C4-2B (cell line): ENCODE measurements around the gene DNER.

Source experiments
- H3K27ac ChIP-seq: fragments of 450-650 bp; 2 replicates; pipeline ENCODE4 v1.5.1; 2017
- ZFX ChIP-seq: fragments of 450-650 bp; IDR thresholded peaks from 2 replicates; pipeline ENCODE4 v1.6.1; 2017
- TF ChIP-seq, protein P1 (sequence below): fragments of 450-650 bp; conservative IDR thresholded peaks from 2 replicates; pipeline ENCODE4 v1.5.1; 2017; ENCODE audit warnings: mild to moderate bottlenecking

The DNER gene

GRCh38 chr2:229433351-229433750 is 281.0 kb downstream of the DNER start:
- no peak overlapping the region for H3K27ac ChIP-seq
- no peak for TF ChIP-seq ZFX
- TF ChIP-seq, protein P1, sequence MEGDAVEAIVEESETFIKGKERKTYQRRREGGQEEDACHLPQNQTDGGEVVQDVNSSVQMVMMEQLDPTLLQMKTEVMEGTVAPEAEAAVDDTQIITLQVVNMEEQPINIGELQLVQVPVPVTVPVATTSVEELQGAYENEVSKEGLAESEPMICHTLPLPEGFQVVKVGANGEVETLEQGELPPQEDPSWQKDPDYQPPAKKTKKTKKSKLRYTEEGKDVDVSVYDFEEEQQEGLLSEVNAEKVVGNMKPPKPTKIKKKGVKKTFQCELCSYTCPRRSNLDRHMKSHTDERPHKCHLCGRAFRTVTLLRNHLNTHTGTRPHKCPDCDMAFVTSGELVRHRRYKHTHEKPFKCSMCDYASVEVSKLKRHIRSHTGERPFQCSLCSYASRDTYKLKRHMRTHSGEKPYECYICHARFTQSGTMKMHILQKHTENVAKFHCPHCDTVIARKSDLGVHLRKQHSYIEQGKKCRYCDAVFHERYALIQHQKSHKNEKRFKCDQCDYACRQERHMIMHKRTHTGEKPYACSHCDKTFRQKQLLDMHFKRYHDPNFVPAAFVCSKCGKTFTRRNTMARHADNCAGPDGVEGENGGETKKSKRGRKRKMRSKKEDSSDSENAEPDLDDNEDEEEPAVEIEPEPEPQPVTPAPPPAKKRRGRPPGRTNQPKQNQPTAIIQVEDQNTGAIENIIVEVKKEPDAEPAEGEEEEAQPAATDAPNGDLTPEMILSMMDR = no peak

DNA sequence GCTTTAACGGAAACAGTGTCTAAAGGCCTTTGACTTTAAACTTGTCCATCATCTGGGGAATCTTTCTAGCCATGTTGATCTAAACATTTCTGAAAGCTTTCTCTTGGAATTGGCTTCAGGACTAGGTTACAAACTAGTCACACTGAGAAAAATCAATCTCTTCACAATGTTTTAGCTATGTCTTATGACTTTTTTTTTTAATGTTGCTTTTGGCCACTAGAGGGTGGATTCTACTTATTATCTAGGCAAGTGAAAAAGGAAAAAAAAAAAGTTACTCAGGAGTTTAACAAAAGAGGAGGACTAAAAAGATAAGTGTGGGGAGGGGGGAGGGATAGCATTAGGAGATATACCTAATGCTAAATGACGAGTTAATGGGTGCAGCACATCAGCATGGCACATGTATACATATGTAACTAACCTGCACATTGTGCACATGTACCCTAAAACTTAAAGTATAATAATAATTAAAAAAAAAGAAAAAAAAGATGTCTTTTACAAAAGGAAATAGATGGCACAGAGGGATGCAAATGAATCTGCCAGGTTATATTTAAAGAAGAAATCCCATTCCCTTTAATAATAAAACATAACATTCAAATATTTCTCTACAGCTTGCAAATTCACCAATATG is 282.9 kb downstream of the DNER start:
- no peak overlapping the region for H3K27ac ChIP-seq
- TF ChIP-seq, protein P1 = peak; percentile 67
- TF ChIP-seq ZFX = no peak

GRCh38 chr2:229429589-229429988 is 284.8 kb downstream of the DNER start:
- TF ChIP-seq, protein P1 = no peak
- no peak for TF ChIP-seq ZFX
- H3K27ac ChIP-seq = no peak overlapping the region

- H3K27ac ChIP-seq = no peak overlapping the region
- no peak for TF ChIP-seq ZFX
- TF ChIP-seq, protein P1 = no peak
These were observed 287.9 kb downstream of the DNER start for GRCh38 chr2:229426464-229426863.

GRCh38 chr2:229425598-229425997 is 288.8 kb downstream of the DNER start:
- TF ChIP-seq ZFX = no peak
- TF ChIP-seq, protein P1 = no peak
- H3K27ac ChIP-seq = no peak overlapping the region

GRCh38 chr2:229422063-229422462 is 292.3 kb downstream of the DNER start:
- H3K27ac ChIP-seq = no peak overlapping the region
- TF ChIP-seq, protein P1 = no peak
- TF ChIP-seq ZFX = no peak

DNA sequence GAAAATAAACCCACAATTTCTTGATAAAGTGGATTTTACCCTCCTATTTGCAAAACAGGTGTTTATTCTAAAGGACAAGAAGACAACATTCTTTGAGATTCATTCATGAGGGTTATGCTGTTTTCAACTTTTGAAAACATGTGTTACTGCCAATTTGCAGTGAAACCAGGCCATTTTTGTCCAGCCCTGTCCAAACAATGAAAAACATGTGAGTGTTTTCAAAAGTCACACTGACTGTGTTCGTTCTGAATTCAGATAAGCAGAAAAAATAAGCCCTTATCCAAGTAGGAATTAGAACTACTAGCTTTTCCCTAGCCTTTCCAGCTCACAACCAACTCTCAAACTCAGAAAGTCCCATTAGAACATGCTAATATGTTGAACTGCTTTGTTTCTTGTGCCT is 295.2 kb downstream of the DNER start:
- H3K27ac ChIP-seq = no peak overlapping the region
- no peak for TF ChIP-seq ZFX
- TF ChIP-seq, protein P1 = no peak
